ENCODE results near the gene CASK.

Gene CASK

DNA sequence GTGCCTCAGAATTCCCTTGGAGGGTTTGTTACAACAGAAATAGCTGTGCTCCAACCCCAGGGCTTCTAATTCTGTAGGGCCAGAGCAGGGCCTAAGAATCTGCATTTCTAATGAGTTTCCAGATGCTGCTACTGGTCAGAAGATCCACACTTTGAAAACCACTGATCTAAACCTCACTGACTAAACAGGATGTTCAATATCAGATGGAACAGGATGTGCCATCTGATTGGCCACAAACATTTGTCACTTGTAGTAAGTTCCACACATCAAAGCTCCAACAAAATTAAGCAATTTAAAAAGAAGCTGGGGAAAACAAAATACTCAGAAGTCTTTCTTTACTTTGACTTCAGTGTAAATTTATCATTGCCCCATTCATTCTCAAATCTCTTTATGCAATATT is 14.3 kb downstream of the CASK start:
- no peak for DNase-seq (ENCODE audit: low read depth)

DNA sequence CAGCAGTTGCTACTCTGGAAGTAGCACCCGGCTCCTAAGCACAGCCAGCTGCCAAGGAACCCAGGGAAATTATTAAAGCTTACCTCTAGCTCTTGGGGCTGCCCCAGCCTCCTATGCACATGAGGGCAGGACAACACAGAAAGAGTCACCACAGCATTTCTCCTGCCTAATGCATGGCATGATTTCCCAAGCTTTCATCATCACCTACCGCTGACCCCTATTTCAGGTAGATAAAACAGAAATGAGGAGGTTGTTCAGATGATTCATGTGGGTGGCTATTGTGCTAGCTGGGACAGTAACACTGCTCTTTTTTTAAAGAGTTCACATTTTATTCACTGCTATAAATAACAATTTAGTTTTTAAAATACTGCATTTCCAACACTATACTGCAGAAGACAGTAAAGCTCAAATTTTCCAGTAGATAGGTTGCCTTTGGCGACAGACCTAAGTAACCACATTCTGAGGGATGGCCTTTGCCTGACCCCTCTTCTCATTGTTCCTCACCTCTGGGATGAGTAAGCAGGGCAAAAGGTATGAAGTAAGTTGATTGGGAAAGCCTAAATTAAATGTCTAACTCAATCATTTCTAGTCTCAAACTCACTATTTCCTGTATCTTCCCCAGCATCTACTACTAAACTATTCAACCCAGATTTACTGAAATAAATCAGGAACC is 16.7 kb downstream of the CASK start:
- DNase-seq (ENCODE audit: low read depth): no peak

DNA sequence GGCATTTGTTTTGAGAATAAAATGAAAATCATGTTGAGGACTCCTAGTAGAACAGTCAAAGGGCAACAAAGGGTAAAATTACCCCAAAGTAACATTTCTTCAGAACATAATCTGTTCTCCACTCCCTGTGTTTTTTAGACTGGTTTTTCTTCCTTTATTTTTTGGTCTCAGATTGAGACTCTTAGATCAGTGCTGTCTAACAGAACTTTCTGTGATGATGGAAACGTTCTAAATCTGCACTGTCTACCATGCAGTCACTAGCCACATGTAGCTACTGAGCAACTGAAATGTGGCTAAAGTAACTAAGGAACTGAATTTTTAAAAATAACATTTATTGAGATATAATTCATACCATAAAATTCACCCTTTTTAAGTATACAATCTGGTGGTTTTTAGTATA is 19.8 kb downstream of the CASK start:
- DNase-seq (ENCODE audit: low read depth): no peak

DNA sequence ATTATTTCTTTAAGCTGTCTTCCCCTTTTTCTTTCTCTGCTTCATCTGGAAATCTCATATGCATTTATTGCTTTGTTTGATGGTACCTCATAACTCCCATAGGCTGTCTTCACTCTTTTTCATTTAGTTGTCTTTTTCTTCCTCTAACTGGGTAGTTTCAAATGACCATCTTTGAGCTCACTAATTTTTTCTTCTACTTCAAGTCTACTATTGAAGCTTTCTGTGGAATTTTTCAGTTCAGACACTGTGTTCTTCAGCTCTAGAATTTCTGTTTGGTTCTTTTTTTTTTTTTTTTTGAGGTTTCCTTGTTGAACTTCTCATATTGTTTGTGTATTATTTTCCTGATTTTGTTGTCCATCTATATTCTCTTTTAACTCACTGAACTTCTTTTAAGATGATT is 23.0 kb downstream of the CASK start:
- no peak for DNase-seq (ENCODE audit: low read depth)

DNA sequence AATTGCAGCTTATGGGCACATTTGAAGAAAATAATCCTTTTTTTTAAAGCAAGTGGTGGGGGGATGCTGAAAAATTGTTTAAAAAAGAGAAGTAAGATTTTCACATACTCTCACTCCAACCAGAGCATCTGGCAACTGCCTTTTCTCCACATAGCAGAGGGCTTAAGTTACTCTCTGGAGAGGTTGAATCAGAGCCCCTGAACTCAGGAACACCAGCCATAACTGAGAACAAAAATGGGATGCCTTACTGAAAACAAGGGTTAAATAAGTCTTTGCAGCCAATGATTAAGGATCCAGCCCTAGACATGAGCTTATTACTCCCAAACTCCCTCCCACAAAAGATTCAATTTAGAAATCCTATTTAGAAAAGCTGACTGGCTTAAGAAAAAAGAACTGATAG is 27.5 kb downstream of the CASK start:
- no peak for DNase-seq (ENCODE audit: low read depth)

DNA sequence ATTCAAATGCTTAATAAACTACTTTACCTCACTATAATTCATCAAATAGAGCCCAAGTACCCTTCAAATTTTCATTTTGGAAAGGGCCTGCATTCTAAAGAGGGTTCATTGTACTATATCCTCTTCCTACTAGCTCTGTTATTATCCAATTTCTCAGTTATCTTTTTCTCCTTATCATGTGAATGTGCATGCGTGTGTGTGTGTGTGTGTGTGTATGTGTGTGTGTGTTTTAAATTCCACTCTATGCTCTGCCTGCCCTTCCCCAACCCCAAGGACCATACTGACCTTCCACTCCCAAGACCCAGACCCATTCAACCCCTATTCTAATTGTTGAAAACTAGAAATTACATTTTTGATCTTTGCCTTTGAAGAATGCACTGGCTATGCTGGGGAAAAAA is 33.3 kb downstream of the CASK start:
- no peak for DNase-seq (ENCODE audit: low read depth)

DNA sequence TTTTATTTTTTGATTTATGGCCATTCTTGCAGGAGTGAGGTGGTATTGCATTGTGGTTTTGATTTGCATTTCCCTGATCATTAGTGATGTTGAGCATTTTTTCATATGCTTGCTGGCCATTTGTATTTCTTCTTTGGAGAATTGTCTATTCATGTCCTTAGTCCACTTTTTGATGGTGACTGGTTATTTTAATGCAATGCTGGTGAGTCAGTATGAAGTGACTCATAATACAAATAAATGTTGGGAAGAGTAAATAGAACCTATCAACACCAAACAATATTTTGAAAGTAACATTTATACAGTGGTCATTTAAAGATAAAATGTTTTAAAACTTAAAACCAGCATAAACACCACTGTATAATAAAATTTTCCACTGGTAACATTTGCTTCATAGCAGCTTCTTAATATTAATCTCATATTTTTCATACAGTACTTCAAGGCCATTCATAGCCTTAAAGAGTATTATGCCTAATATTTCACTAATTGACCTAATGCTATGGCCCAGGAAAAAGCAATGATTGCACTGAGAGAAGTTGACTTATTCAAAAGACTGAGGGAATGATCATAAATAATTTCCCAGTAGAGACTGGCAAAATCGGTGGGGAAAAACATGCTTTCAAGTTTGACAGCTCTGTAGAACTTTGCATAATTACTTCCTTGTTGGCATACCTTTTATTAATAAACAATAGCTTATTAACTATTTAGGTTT is 33.9 kb downstream of the CASK start:
- DNase-seq (ENCODE audit: low read depth): no peak

DNA sequence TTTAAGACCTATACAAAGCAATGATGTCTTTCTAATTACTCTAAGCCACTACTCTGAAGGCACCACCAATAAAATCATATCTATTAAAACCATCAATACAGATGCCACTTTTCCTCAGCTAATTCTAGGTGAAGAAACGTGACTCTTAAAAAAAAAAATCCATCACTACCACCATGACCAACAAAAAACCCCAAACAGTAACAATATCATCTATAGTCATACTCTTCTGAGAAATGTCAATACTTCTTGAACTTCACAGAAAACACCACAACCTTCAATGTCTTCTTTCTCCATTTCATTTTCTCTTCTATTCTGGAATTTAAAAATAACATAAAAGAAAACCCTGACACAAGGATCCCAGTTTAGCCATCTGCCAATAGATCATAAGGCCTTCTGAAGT is 35.7 kb downstream of the CASK start:
- DNase-seq (ENCODE audit: low read depth): no peak

DNA sequence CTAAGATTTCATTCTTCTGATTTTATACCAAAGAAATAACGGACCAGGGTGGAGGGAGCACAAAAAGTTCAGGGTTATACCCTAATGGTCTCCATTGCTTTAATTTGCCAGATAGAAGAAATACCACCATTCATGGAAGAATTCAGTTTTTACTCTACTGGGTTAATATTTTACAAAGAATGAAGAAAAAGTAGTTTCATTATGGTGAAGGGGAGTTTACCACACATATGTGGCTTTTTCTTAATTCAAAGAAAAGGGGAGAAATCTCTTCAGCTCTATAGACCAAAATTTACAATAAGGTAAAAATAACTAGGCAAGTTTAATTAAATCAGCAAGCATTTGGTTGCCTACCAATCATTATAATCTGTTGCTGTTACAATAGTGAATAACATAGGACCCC is 37.6 kb downstream of the CASK start:
- no peak for DNase-seq (ENCODE audit: low read depth)

DNA sequence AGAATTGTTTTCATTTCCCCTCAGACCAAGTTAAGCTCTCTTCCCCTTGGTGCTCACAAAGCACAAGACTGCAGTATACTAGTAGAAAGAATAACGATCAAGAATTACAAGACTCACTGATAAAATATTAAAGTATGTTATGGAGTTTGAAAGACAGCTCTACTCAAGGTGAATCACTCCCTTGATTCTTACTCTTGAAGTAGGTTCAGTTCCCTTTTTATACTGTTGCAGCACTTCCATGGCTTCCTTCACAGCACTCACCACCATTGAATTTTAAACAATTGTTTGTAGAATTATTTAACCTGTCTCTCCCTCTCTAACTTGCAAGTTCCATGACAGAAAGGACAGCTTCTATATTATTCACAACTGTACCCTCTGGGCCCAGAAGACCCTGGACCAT is 42.2 kb downstream of the CASK start:
- no peak for DNase-seq (ENCODE audit: low read depth)

DNA sequence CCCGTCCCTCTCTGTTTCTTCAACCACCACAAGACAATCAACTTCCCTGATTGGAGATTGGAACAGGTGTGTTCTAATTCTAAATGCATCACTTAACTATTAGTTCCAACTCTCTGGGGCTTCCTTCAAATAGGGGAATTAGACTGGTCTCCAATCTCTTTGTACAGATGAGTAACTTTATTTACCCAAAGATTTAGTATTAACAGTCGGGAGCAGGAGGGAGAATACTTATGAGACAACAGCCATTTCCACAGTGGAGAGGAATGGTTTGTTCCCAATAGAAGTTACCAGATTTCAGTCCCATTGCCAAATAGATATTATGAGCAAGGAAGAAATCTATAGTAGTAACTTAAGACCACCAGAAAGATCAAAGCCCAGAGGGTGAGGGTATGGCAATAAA is 46.2 kb downstream of the CASK start:
- DNase-seq (ENCODE audit: low read depth): no peak

DNA sequence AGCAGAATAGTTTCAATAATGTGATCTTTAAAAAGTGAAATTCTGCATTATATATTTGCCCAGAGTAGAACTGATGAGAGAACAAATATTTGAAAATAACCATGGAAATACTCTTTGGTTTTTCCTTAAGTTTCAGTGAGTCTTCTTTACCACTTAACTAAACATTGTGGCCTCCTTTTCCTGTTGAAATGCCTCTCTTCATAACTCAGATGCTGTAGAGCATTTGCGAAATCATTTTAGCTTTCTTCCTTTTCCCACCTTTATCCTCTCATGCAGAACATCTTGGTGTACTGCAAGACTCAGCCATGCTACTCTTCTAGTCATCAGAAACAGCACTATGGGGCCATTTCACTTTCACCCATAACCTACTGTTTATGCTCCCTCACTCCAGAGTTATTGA is 48.2 kb downstream of the CASK start:
- no peak for DNase-seq (ENCODE audit: low read depth)

DNA sequence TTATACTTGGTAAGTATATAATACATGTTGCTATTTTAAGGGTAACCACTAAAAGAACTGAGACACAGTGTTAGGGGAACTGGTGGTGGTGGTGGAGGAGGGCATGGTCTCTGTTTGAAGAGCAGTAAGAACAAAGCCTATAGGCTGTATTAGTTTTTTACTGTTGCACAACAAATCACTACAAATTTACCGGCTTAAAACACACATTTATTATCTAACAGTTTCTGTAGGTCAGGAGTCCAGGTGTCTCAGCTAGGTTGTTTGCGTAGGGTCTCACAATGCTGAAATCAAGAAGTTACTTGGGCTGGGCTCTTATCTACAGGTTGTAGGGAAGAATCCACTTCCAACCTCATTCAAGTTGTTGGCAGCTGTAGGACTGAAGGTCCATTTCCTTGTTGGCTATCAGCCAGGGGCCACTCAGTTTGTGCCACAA is 52.6 kb downstream of the CASK start:
- DNase-seq (ENCODE audit: low read depth): no peak

DNA sequence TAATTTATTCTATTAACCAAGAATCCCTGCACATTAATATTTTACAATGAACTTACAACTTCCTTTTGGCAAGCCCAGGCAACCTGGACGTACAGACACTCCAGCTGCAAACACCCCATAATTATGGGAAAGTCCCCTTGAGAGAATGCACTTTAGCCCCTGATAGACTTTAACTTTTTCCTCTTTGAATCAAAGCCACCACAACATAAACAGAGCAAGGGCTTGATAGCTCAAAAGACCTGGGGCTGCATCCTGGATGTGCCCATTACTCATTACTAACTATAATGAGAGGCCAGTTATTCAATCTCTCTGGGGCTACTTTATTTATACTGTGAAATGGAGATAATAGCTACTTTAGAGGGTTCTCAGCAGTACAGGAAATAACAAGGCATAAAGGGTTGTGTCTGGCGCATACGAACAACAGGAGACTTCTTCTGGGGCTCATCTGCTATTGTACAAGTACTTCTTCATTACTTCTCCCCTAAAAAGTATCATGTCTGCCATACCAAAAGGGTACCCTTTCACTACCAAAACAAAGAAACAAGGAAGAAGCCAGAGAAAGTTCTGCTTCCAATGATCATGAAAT is 54.9 kb downstream of the CASK start:
- no peak for DNase-seq (ENCODE audit: low read depth)

DNA sequence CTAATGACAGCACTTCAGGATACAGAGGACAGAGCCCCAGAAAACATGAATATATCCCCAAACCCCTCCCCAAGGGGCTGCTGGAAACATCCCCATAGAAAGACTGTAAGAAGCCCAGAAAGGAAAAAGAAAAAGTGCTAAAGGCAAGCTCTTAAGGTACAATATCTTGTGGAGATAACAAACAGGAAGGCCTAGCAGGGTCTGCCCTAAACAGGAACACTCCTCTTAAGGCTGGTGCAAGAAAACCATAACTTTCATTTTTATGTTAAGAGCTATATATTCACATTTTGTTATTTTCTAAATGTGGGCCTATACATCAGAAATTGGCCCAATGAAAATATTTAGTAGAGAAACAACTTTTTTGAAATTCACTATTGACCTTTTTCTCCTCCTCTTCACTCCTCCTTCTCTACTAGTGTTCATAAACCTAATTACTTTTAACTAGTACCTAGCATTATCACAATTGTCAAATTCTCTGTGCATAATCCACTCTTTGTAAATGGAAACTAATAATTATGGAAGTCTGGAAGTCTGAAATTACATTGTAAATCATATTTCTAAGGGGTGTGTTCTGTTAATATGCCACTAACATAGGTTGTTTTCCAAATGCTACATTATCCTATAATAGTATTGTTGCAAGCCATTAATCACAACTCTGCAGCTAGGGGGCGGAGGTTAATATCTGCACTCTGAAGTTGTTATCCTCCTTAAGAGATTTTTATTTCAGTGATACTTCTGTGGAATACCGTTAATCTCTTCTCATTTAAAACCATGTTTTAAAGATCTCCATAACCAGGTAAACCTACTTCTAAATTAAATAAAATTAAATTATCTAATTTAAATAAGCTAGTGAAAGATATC is 59.8 kb downstream of the CASK start:
- DNase-seq (ENCODE audit: low read depth): no peak

DNA sequence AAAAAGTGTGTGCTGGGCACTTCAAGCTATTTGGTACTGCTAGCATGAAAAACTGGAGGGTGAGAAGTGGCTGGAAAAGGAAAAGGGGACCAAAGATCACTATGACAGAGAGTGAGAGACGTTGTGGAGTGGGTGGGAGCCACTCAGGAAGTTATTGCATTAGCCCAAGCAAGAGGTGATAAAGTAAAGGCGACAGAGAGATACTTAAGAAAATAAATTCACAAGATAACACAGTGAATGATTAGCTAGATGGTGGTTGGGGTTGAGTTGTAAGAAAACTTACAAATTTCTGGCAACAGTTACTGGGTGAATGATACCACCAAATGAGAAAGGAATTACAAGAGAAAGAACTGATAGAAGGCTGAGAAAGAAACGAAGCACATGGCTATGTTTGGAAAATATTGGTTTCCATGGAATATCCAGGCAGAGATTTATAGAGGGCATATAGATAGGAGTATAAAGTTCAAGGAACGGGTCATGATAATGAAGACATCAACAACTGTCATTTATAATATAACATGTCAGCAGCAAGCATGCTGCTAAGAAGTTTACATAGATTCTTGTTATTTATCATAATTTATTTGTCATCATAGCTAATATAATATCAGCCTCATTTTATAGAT is 60.7 kb downstream of the CASK start:
- no peak for DNase-seq (ENCODE audit: low read depth)

DNA sequence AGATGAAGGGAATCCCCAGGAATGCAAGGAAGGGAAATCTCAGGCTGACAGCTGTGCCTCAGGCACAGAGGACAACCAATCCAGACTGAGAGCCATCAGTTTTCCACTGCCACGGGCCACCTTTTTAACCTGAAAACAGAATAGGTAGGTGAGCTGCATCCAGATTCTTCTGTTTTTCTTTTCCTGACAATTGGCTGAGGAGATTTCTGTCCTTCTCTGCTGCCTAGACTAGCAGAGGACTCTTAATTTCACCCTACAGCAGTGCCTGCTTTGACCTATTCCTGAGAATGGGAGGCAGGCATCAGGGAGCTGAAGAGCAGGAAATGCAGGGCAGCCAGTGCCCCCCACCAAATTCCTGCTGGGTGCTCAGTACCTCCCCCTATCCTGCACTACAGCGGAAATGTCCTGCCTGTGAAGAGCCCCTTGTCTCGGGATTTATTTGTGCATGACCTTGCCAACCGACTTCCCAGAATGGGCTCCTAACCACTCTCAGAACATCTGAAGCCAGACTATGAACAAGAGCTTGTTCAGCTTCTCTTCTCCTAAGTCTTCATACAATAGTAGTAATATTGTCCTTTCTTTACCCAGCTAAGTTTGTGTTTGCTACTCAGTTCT is 65.1 kb downstream of the CASK start:
- no peak for DNase-seq (ENCODE audit: low read depth)

DNA sequence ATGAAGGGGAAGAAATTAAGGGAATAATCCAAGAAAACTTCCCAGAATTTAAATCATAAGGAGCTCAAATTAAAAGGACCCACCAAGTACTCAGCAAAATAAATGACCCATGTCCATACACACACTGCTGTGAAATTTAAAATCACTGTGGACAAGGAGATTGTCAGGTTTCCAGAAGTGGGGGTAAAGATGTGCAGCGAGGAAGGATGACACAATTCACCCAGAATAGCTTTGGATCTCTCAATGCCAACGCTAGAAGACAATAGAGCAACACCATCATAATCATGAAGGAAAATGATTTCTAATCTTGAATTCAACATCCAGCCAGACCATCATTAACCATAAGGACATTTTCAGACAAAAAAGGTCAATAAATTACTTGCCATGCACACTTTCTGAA is 65.7 kb downstream of the CASK start:
- no peak for DNase-seq (ENCODE audit: low read depth)

DNA sequence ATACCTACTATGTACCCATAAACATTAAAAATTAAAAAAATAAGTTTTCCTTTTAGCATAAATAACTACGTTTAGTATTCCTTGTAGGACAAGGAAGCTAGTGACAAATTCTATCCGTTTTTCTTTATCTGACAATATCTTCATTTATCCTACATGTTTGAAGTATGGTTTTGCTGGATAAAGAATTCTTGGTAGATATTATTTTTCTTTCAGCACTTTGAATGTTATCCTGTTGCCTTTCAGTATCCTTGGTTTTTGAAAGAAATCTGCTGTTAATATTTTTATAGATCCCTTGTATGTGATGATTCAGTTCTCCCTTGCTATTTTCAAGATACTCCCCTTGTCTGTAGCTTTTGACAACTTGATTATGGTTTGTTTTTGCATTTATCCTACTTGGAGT is 76.6 kb downstream of the CASK start:
- DNase-seq (ENCODE audit: low read depth): no peak

DNA sequence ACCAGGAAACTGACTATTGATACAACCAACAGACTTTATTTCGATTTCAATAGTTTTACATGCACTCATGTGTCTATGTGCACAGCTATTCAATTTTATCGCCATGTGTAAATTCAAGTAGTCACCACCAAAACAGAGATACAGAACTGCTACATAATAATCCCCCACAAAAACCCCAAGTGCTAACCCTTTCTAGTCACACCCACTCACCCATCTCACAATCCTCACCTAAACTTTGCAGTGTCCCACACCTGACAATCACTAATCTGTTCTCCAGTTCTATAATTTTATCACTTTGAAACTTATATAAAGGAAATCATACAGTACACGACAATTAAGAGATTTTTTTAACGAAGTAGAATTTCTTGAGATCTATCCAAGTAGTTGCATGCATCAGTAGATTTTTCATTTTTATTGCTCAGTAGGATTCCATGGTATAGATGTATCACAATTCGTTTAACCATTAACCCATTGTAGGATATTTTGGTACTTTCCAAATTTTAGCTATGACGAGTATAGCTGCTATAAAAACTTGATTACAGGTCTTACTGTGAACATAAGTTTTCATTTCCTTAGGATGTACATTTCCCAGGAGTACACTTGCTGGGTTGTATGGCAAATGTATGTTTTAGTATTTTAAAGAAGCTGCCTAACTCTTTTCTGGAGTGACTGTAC is 85.9 kb downstream of the CASK start:
- no peak for DNase-seq (ENCODE audit: low read depth)

DNA sequence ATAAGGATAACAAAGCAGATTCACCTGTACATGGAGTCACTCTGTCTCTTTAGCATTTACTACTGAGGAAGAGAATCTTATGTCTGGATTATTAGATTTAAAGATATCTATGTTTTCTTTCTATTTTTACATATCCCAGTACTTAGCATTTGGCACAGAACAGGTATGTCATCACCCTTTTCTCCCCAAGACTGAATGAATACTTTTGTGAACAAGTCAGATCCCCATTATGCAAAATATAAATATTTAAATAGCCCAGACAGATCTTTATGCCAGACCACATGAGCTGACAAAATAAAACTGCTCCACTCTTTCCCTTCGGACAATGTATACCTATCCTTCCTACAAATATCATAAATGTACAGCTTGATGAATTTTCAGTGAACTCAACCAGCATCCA is 94.5 kb downstream of the CASK start:
- DNase-seq (ENCODE audit: low read depth): no peak

All from stimulated activated CD8-positive, alpha-beta memory T cell treated with anti-CD3 and anti-CD28 coated beads, Interleukin-7, amount 100 ng/mL, for 24 hours (primary cell).